IPS DF 6.9 (cell line): Measurements from ENCODE around the gene SND1.

ENCODE experiments used
- DNase-seq: peaks from one replicate; pipeline ENCODE4 v3.0.0-alpha.2; 2013; ENCODE audit warnings: low read depth, low spot score
- H3K27ac ChIP-seq: one replicate; pipeline ENCODE4 v1.5.1; 2013; ENCODE audit warnings: low read length, control low read depth
- H3K27me3 ChIP-seq: 2 replicates; pipeline ENCODE4 v1.6.1; 2013; ENCODE audit warnings: mild to moderate bottlenecking, low read length; ENCODE audit not compliant: control insufficient read depth, insufficient read depth
- H3K36me3 ChIP-seq: 2 replicates; pipeline ENCODE4 v1.6.1; 2013; ENCODE audit warnings: low read length; ENCODE audit not compliant: control insufficient read depth, insufficient read depth
- H3K4me1 ChIP-seq: 2 replicates; pipeline ENCODE4 v1.6.1; 2013; ENCODE audit warnings: low read length; ENCODE audit not compliant: control insufficient read depth, insufficient read depth
- H3K4me3 ChIP-seq: 2 replicates; pipeline ENCODE4 v1.5.1; 2013; ENCODE audit warnings: mild to moderate bottlenecking, low read length
- H3K9me3 ChIP-seq: 2 replicates; pipeline ENCODE4 v1.6.1; 2013; ENCODE audit warnings: low read length, inconsistent platforms; ENCODE audit not compliant: control insufficient read depth, insufficient read depth
- WGBS: extraction: QIAGEN DNeasy Blood & Tissue Kit; methylation state at CpG from one replicate; pipeline ENCODE4 v1.1.7; 2013; ENCODE audit warnings: mixed read lengths, missing lambda C conversion rate; ENCODE audit not compliant: insufficient read length, insufficient coverage; 5-methylcytosine and 5-hydroxymethylcytosine counted together

The SND1 gene

DNA sequence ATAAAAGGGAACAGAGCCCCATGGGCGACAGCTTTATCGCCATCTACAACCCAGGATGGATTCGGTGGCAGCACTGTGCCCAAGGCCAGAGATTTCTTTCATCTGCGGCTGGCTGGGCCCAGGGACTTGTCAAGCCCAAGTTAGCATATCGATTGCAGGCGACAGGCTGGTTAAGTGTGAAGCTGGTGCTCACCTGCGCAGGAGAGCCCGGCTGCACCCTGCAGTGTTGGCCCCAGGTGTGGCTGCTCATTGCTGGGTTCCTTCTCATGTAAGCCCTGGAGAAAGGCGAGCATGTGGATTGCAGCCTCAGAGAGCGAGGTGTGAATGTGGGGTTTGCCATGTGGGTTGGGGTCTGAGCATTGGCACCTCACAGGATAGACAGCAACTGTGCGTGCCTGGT lies 419.8 kb downstream of the SND1 start:
- no peaks in the 10 kb centered on the region; the same call in 1 of the 2 replicates for H3K4me1 ChIP-seq
- no CpG with 5 or more reads among the region's 11 CpGs for WGBS

GRCh38 chr7:128073671-128074310 lies 421.8 kb downstream of the SND1 start:
- Histone ChIP-seq H3K9me3 (no peaks in the 10 kb centered on the region), H3K27me3 (no peaks in the 10 kb centered on the region), H3K36me3 (peaks cover 5% of the 10 kb centered on the region), H3K4me1 (no peaks in the 10 kb centered on the region; the same call in 1 of the 2 replicates), H3K4me3 (no peak overlapping the region), H3K27ac (no peak overlapping the region)
- WGBS, result no CpG with 5 or more reads among the region's 15 CpGs
- DNase-seq, result no peak

More for the DNA sequence above, 419.8 kb downstream of the SND1 start:
- Histone ChIP-seq H3K36me3 (peaks cover 5% of the 10 kb centered on the region; the same call in 1 of the 2 replicates), H3K27me3 (no peaks in the 10 kb centered on the region), H3K9me3 (no peaks in the 10 kb centered on the region), H3K4me3 (no peak overlapping the region), H3K27ac (no peak overlapping the region)
- DNase-seq, result no peak

DNA sequence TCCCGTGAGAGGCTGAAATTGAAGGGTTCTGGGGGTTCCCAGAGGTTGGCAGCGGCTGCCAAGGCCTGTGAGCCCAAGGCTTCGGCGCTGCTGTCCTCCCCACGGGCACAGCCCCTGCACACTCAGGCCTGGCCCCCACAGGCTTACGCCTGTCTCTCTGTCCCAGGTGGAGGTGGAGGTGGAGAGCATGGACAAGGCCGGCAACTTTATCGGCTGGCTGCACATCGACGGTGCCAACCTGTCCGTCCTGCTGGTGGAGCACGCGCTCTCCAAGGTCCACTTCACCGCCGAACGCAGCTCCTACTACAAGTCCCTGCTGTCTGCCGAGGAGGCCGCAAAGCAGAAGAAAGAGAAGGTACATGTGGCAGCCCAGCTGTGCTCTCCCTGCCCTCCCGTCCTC lies 422.3 kb downstream of the SND1 start:
- Histone ChIP-seq H3K27ac (no peak overlapping the region), H3K36me3 (peaks cover 5% of the 10 kb centered on the region)
- WGBS, result no CpG with 5 or more reads among the region's 19 CpGs

DNA sequence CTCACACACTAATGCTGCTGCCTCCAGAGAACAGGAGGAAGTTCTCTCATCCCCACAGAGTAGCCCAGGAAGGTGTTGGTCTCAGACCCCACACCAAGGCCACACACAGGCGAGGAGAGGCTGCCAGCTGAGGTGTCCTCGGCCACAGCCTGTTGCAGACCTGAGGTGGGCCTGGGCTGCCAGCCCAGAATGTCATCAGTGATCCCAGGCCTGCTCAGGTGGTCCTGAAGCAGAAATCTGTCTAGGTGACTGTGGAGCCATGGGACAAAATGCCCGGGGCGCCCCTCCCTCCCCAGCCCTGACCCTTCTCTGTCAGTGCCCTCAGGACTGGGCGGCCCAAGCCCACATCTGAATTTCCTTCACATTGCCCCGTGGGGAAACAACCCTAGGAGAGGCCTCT lies 422.7 kb downstream of the SND1 start:
- Histone ChIP-seq H3K4me1 (no peaks in the 10 kb centered on the region; the same call in 1 of the 2 replicates), H3K4me3 (no peak overlapping the region), H3K27me3 (no peaks in the 10 kb centered on the region), H3K27ac (no peak overlapping the region), H3K36me3 (peaks cover 5% of the 10 kb centered on the region), H3K9me3 (no peaks in the 10 kb centered on the region)
- WGBS, result no CpG with 5 or more reads among the region's 6 CpGs
- no peak for DNase-seq

More for the DNA sequence above, 422.3 kb downstream of the SND1 start:
- no peaks in the 10 kb centered on the region for H3K27me3 ChIP-seq
- no peaks in the 10 kb centered on the region; the same call in 1 of the 2 replicates for H3K4me1 ChIP-seq
- H3K9me3 ChIP-seq, result no peaks in the 10 kb centered on the region
- DNase-seq, result no peak
- H3K4me3 ChIP-seq, result no peak overlapping the region

DNA sequence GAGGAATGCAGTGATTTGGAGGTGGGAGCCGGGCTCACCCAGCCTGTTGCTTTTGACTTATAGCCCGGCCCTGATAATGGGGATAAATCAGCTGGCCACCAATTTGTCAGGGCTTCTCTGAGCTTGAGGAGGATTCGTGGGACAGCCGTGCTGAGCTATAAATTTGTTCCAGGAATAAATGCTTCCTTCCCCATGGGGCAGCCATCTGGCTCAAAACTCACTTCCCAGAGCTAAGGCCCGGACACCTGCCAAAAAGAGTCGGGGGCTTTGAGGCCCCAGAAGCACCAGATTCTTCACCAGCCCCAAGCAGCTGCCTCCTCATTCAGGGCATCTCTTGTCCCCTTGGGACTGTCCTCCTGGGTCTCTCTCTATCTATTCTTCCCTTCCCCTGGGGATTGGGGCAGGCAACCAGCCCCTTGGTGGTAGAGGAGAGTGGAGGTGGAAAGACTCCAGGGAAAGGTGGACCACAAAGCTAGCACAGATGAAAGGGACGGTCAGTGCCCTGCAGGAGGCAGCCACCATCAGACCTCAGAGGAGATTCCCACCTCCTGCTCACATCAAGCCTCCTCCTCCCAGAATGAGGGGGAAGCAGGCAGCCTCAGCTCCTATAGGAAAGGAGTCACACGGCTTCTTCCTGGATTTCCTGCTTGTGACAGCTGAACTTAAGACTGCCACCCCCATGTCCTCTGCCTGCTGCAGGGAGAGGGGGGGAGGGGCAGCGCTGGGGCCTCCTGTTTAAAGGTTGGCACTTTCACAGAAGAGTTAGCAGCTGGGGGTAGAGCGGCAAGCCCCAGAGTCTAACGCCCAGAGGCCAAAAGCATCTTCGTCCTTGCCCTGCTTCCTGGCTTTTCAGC lies 423.5 kb downstream of the SND1 start:
- no peak overlapping the region for H3K27ac ChIP-seq
- H3K4me3 ChIP-seq, result no peak overlapping the region
- no peaks in the 10 kb centered on the region for H3K9me3 ChIP-seq
- peaks cover 5% of the 10 kb centered on the region for H3K36me3 ChIP-seq
- H3K4me1 ChIP-seq, result no peaks in the 10 kb centered on the region; the same call in 1 of the 2 replicates
- no peak for DNase-seq
- no peaks in the 10 kb centered on the region for H3K27me3 ChIP-seq
- WGBS, result no CpG with 5 or more reads among the region's 12 CpGs

GRCh38 chr7:128076196-128076795 lies 424.3 kb downstream of the SND1 start:
- no peaks in the 10 kb centered on the region for H3K9me3 ChIP-seq
- H3K27me3 ChIP-seq, result no peaks in the 10 kb centered on the region
- WGBS, result no CpG with 5 or more reads among the region's 8 CpGs
- H3K36me3 ChIP-seq, result peaks cover 5% of the 10 kb centered on the region
- no peak overlapping the region for H3K27ac ChIP-seq
- H3K4me1 ChIP-seq, result no peaks in the 10 kb centered on the region; the same call in 1 of the 2 replicates
- no peak for DNase-seq
- no peak overlapping the region for H3K4me3 ChIP-seq

DNA sequence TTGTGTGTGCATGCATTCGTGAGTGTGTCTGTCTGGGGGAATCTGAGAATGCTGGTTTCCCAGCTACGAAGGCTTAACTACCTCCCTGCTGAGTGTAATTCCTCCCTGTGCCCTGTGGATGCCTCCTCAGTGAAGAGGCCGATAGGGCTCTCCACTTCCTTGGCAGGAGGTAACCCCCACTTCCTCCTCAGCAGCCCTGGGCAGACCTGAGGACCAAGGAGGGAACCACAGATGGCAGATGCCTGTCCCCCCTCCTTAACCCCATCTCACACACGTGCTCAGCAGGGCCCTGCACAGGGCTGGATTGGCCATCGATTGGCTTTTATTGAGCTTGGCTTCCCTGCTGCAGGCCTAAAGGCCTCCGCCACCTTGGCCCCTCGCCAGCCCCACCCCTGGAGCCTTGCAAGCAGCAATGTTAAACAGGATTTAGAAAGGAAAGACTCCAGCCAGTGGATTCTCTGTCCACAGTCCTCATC lies 424.8 kb downstream of the SND1 start:
- no CpG with 5 or more reads among the region's 7 CpGs for WGBS
- Histone ChIP-seq H3K27me3 (no peaks in the 10 kb centered on the region), H3K4me1 (no peaks in the 10 kb centered on the region; the same call in 1 of the 2 replicates), H3K4me3 (no peak overlapping the region), H3K9me3 (no peaks in the 10 kb centered on the region), H3K36me3 (peaks cover 11% of the 10 kb centered on the region), H3K27ac (no peak overlapping the region)
- no peak for DNase-seq

- H3K9me3 ChIP-seq, result no peaks in the 10 kb centered on the region
Measured at GRCh38 chr7:128078309-128078708, 426.3 kb downstream of the SND1 start.

DNA sequence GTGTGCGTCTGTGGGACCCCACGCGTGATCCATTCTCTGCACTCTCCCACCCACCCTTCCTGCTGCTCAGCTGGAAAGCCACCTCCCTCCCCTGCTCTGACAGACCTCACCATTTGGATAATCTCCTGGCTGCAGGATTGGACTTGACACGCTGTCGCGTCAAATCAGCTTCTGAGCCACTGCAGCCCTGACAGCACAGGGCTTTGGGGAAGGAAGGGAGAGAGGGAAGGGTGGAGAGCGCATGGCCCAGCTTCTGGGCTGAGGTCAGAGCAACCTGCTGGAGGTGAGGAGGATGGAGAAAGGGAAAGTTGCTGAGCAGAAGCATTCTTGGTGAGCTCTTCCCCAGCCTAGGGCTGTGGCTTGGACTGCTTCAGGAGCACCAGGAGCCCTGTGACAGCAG lies 428.2 kb downstream of the SND1 start:
- Histone ChIP-seq H3K4me3 (no peak overlapping the region), H3K36me3 (peaks cover 8% of the 10 kb centered on the region), H3K27me3 (no peaks in the 10 kb centered on the region), H3K4me1 (no peaks in the 10 kb centered on the region), H3K9me3 (no peaks in the 10 kb centered on the region), H3K27ac (no peak overlapping the region)
- WGBS, result no CpG with 5 or more reads among the region's 7 CpGs
- DNase-seq, result no peak

More at GRCh38 chr7:128078309-128078708, 426.3 kb downstream of the SND1 start:
- H3K27ac ChIP-seq, result no peak overlapping the region
- no peaks in the 10 kb centered on the region for H3K27me3 ChIP-seq
- peaks cover 11% of the 10 kb centered on the region for H3K36me3 ChIP-seq
- DNase-seq, result no peak
- no peaks in the 10 kb centered on the region for H3K4me1 ChIP-seq
- no CpG with 5 or more reads among the region's 3 CpGs for WGBS
- no peak overlapping the region for H3K4me3 ChIP-seq

- WGBS, result no CpG with 5 or more reads among the region's 11 CpGs
- Histone ChIP-seq H3K36me3 (peaks cover 11% of the 10 kb centered on the region), H3K27me3 (no peaks in the 10 kb centered on the region), H3K4me3 (no peak overlapping the region), H3K27ac (no peak overlapping the region), H3K9me3 (no peaks in the 10 kb centered on the region), H3K4me1 (no peaks in the 10 kb centered on the region)
- no peak for DNase-seq
Measured at GRCh38 chr7:128081351-128081750, 429.4 kb downstream of the SND1 start.
